Mesenchymal stem cell (in vitro differentiated cells and primary cell): ENCODE measurements around the gene RCBTB2.

Experiments
- DNase-seq: peaks from one replicate; pipeline ENCODE4 v3.0.0-alpha.2; 2013
- H2AFZ ChIP-seq: one replicate; pipeline ENCODE4 v1.6.1; 2013; ENCODE audit warnings: low read depth, mild to moderate bottlenecking, control low read depth, inconsistent platforms, low read length, moderate library complexity
- H2AK5ac ChIP-seq: 2 replicates; pipeline ENCODE4 v1.6.1; 2013; ENCODE audit warnings: low read length, moderate library complexity, mild to moderate bottlenecking, inconsistent platforms; ENCODE audit not compliant: severe bottlenecking
- H2BK120ac ChIP-seq: one replicate; pipeline ENCODE4 v1.6.1; 2013; ENCODE audit warnings: low read depth, mild to moderate bottlenecking, inconsistent platforms, low read length, moderate library complexity
- H2BK12ac ChIP-seq, 2 experiments: one replicate each; pipeline ENCODE4 v1.6.1; 2013; ENCODE audit warnings: inconsistent platforms in 2 of 2, low read length in 2 of 2, mild to moderate bottlenecking in 2 of 2, moderate library complexity in 2 of 2, control low read depth in 1 of 2
- H2BK15ac ChIP-seq: one replicate; pipeline ENCODE4 v1.6.1; 2013; ENCODE audit warnings: mild to moderate bottlenecking, low read depth, inconsistent platforms; ENCODE audit not compliant: poor library complexity, severe bottlenecking
- H2BK5ac ChIP-seq: 2 replicates; pipeline ENCODE4 v1.6.1; 2013; ENCODE audit warnings: low read depth, mild to moderate bottlenecking, low read length, control low read depth, inconsistent platforms; ENCODE audit not compliant: poor library complexity, severe bottlenecking
- H3K14ac ChIP-seq, 2 experiments: one replicate each; pipeline ENCODE4 v1.6.1; 2013; ENCODE audit warnings: inconsistent platforms in 2 of 2, low read length in 2 of 2, control low read depth in 1 of 2, mild to moderate bottlenecking in 1 of 2, moderate library complexity in 1 of 2
- H3K18ac ChIP-seq, 2 experiments: one replicate each; pipeline ENCODE4 v1.6.1; 2013; ENCODE audit warnings: inconsistent platforms in 2 of 2, low read length in 2 of 2, control low read depth in 1 of 2, low read depth in 1 of 2, mild to moderate bottlenecking in 1 of 2
- H3K23ac ChIP-seq, 2 experiments: one replicate each; pipeline ENCODE4 v1.6.1; 2013; ENCODE audit warnings: inconsistent platforms in 2 of 2, low read length in 2 of 2, mild to moderate bottlenecking in 2 of 2, moderate library complexity in 2 of 2, control low read depth in 1 of 2
- H3K27ac ChIP-seq: 2 replicates; pipeline ENCODE4 v1.5.1; 2013; ENCODE audit warnings: mild to moderate bottlenecking, moderate library complexity, low read length, control low read depth, inconsistent platforms; ENCODE audit not compliant: poor library complexity, severe bottlenecking
- H3K27me3 ChIP-seq, 2 experiments: 2 replicates each; pipeline versions ENCODE4 v1.6.1 to v1.7.0; 2013; ENCODE audit warnings: low read length in 2 of 2, mild to moderate bottlenecking in 2 of 2, moderate library complexity in 2 of 2, control low read depth in 1 of 2, inconsistent platforms in 1 of 2; ENCODE audit not compliant: control insufficient read depth in 1 of 2, insufficient read depth in 1 of 2
- H3K36me3 ChIP-seq, 2 experiments: 2 replicates each; pipeline versions ENCODE4 v1.6.1 to v1.7.0; 2013; ENCODE audit warnings: low read length in 2 of 2, control low read depth in 1 of 2, inconsistent platforms in 1 of 2, low read depth in 1 of 2, mild to moderate bottlenecking in 1 of 2; ENCODE audit not compliant: insufficient read depth in 2 of 2, control insufficient read depth in 1 of 2
- H3K4ac ChIP-seq, 2 experiments: one replicate each; pipeline ENCODE4 v1.6.1; 2013; ENCODE audit warnings: inconsistent platforms in 2 of 2, low read length in 2 of 2, mild to moderate bottlenecking in 2 of 2, moderate library complexity in 2 of 2, control low read depth in 1 of 2, low read depth in 1 of 2
- H3K4me1 ChIP-seq: 2 replicates; pipeline ENCODE4 v1.6.1; 2013; ENCODE audit warnings: low read depth, low read length, control low read depth; ENCODE audit not compliant: control insufficient read depth, insufficient read depth
- H3K4me2 ChIP-seq: 2 replicates; pipeline ENCODE4 v1.6.1; 2013; ENCODE audit warnings: low read length, mild to moderate bottlenecking, inconsistent platforms; ENCODE audit not compliant: poor library complexity, severe bottlenecking
- H3K4me3 ChIP-seq, 2 experiments: 2 replicates each; pipeline versions ENCODE4 v1.5.1 to v1.7.0; 2013; ENCODE audit warnings: low read length in 2 of 2, mild to moderate bottlenecking in 2 of 2, control low read depth in 1 of 2, low read depth in 1 of 2; ENCODE audit not compliant: insufficient read depth in 1 of 2
- H3K79me1 ChIP-seq: replicated peaks from 2 replicates; pipeline ENCODE4 v1.6.1; 2013; ENCODE audit warnings: mild to moderate bottlenecking, control low read depth, low read length, inconsistent platforms; ENCODE audit not compliant: poor library complexity, severe bottlenecking
- H3K9ac ChIP-seq: 2 replicates; pipeline ENCODE4 v1.7.0; 2013; ENCODE audit warnings: mild to moderate bottlenecking, low read length, moderate library complexity
- H3K9me3 ChIP-seq: 2 replicates; pipeline ENCODE4 v1.7.0; 2013; ENCODE audit warnings: mild to moderate bottlenecking, low read length; ENCODE audit not compliant: control insufficient read depth
- H4K8ac ChIP-seq: one replicate; pipeline ENCODE4 v1.6.1; 2013; ENCODE audit warnings: inconsistent platforms, mild to moderate bottlenecking, low read length, moderate library complexity
- H4K91ac ChIP-seq: one replicate; pipeline ENCODE4 v1.6.1; 2013; ENCODE audit warnings: mild to moderate bottlenecking, low read length, inconsistent platforms
- WGBS: methylation state at CpG from one replicate; pipeline ENCODE4 v1.1.7; 2013; ENCODE audit warnings: mixed read lengths; 5-methylcytosine and 5-hydroxymethylcytosine counted together

RCBTB2 gene

DNA sequence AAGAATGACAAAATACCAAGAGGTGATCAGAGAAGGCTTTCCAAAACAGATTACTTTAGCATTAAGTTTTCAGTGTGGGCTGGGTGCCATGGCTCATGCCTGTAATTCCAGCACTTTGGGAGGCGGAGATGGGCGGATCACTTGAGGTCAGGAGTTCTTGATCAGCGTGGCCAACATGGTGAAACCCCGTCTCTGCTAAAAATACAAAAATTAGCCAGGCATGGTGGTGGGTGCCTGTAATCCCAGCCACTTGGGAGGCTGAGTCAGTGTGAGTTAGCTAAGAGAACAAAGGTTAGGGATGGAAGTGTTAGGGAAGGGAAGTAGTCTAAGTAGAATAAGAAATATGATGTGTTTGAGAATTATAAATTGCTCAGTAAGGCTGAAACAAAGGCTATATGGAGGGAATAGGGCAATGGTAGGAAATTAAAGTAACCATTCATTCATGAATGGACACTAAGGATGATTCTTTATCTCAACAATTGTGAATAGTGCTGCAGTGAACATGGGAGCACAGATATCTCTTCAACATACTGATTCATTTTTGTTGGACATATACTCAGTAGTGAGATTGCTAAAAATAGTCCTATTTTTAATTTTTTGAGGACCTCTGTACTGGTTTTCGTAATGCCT lies 3.9 kb upstream of the RCBTB2 start:
- H2BK120ac ChIP-seq: no peak overlapping the region
- H3K9me3 ChIP-seq: no peaks in the 10 kb centered on the region
- H2BK15ac ChIP-seq: no peak overlapping the region
- no peak overlapping the region for H4K91ac ChIP-seq
- no peak overlapping the region for H2BK5ac ChIP-seq
- no peak overlapping the region for H3K4me2 ChIP-seq
- no peak overlapping the region for H4K8ac ChIP-seq
- H2AK5ac ChIP-seq: no peak overlapping the region
- H3K27me3 ChIP-seq: no peaks in the 10 kb centered on the region
- no peak overlapping the region for H3K4ac ChIP-seq
- H2BK12ac ChIP-seq: no peak overlapping the region
- no peak overlapping the region for H3K14ac ChIP-seq
- WGBS: 93% methylated on average over 4 of the region's 5 CpGs
- no peak overlapping the region for H3K4me3 ChIP-seq
- no peak overlapping the region for H3K18ac ChIP-seq
- H3K9ac ChIP-seq: no peak overlapping the region
- DNase-seq: no peak
- H3K27ac ChIP-seq: no peak overlapping the region
- no peak overlapping the region for H3K23ac ChIP-seq
- no peak overlapping the region for H2AFZ ChIP-seq
- peaks cover 4% of the 10 kb centered on the region for H3K4me1 ChIP-seq
- no peaks in the 10 kb centered on the region for H3K36me3 ChIP-seq
- H3K79me1 ChIP-seq: peaks cover 5% of the 10 kb centered on the region

DNA sequence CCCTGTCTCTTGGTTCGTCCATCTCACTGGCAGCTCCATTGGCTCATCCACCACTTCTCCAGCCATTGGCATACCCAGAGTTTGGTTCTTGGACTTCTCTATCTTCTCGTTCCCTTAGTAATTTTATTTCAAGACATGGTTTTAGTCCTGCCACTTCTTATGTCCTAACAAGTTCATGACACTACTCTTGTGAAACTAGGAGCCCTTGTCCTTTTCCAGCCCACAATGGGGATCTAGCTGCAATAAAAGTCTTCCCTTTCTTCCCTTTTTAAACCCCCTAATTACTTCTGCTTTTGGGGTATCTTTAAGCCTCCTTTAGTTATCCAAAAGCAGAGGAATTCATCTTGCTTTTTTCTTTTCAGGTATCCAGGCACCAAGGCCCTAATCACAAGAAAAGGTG lies 2.9 kb upstream of the RCBTB2 start:
- H3K27me3 ChIP-seq: no peaks in the 10 kb centered on the region
- H3K27ac ChIP-seq: no peak overlapping the region
- H3K79me1 ChIP-seq: peaks cover 11% of the 10 kb centered on the region
- no peak overlapping the region for H3K18ac ChIP-seq
- WGBS: 94% methylated on average over 2 of the region's 2 CpGs
- no peak overlapping the region for H2BK15ac ChIP-seq
- no peak overlapping the region for H2BK12ac ChIP-seq
- no peak overlapping the region for H4K8ac ChIP-seq
- H3K9me3 ChIP-seq: no peaks in the 10 kb centered on the region
- no peak overlapping the region for H2AFZ ChIP-seq
- H3K4me2 ChIP-seq: no peak overlapping the region
- DNase-seq: no peak
- H3K9ac ChIP-seq: no peak overlapping the region
- no peak overlapping the region for H3K23ac ChIP-seq
- peaks cover 6% of the 10 kb centered on the region for H3K4me1 ChIP-seq
- no peak overlapping the region for H2BK5ac ChIP-seq
- no peak overlapping the region for H2BK120ac ChIP-seq
- no peak overlapping the region for H3K4ac ChIP-seq
- no peak overlapping the region for H3K4me3 ChIP-seq
- H2AK5ac ChIP-seq: no peak overlapping the region
- no peak overlapping the region for H4K91ac ChIP-seq
- no peaks in the 10 kb centered on the region for H3K36me3 ChIP-seq
- H3K14ac ChIP-seq: no peak overlapping the region

DNA sequence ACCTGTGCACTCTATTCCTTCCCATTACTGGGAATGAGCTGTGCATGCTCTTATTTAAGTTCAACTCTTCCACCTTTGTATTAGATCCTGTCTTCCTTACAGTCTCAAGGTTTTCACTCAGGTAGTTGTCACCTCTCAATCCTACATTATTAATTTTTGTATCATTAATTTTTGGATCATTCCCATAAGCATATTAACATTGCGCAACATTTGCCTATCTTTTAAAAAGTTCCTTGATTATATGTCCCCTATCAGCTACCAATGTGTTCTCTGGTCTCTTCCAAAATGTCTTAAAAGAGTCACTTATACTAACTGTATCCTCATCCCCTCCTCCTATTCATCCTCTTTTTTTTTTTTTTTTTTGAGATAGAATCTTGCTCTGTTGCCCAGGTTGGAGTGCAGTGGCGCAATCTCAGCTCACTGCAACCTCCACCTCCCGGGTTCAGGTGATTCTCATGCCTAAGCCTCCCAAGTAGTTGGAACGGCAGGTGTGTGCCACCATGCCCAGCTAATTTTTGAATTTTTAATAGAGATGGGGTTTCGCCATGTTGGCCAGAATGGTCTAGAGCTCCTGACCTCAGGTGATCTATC lies 2.1 kb upstream of the RCBTB2 start:
- Histone ChIP-seq H3K36me3 (no peaks in the 10 kb centered on the region), H3K18ac (no peak overlapping the region), H3K4me1 (peaks cover 6% of the 10 kb centered on the region), H3K9me3 (no peaks in the 10 kb centered on the region), H2BK12ac (no peak overlapping the region), H2BK120ac (no peak overlapping the region), H3K9ac (no peak overlapping the region), H3K23ac (no peak overlapping the region), H3K27me3 (no peaks in the 10 kb centered on the region), H4K8ac (no peak overlapping the region), H2BK5ac (no peak overlapping the region), H3K14ac (no peak overlapping the region), H3K4ac (no peak overlapping the region), H2AK5ac (no peak overlapping the region), H2BK15ac (no peak overlapping the region), H3K4me2 (no peak overlapping the region), H3K79me1 (peaks cover 11% of the 10 kb centered on the region), H3K4me3 (no peak overlapping the region), H2AFZ (no peak overlapping the region), H4K91ac (no peak overlapping the region), H3K27ac (no peak overlapping the region)
- 95% methylated on average over 5 of the region's 5 CpGs for WGBS
- no peak for DNase-seq

DNA sequence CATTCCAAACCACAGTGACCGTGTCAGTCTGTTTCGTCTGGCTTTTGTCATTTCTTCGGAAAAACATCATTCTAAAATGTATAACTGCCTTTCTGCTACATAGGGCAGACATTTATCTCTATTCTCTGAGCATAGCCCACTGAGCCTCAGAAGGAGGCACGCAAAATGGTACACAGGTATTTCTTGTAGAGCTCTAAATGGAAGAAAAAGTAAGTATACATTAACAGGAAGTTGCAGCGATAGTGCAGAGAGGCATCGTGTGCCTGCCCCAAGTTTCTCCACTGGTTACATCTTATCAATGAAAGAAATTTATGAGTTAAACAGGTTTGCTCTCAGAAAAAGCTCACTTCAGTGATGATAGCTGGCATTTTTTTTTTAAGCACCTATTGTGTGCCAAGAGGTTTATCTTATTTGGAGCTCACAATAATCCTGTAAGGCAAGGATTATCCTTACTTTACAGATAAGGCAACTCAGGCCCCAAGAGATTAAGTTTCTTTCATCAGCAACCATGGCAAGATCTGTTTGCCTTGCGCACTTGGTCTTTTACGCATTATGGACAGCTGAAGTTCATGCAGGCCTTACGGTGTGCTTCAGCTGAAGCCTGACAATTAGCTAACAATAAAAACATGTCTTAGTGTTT lies 1.2 kb upstream of the RCBTB2 start:
- 81% methylated on average over 9 of the region's 9 CpGs for WGBS
- H2AFZ ChIP-seq: no peak overlapping the region
- H3K4me3 ChIP-seq: no peak overlapping the region
- H3K4ac ChIP-seq: no peak overlapping the region
- no peak overlapping the region for H3K9ac ChIP-seq
- H2BK120ac ChIP-seq: no peak overlapping the region
- H3K36me3 ChIP-seq: no peaks in the 10 kb centered on the region
- no peak overlapping the region for H2AK5ac ChIP-seq
- peaks cover 6% of the 10 kb centered on the region for H3K4me1 ChIP-seq
- no peak overlapping the region for H2BK12ac ChIP-seq
- no peak overlapping the region for H3K4me2 ChIP-seq
- H3K14ac ChIP-seq: no peak overlapping the region
- no peak overlapping the region for H3K27ac ChIP-seq
- H3K9me3 ChIP-seq: no peaks in the 10 kb centered on the region
- peaks cover 13% of the 10 kb centered on the region for H3K79me1 ChIP-seq
- H2BK5ac ChIP-seq: no peak overlapping the region
- DNase-seq: no peak
- no peaks in the 10 kb centered on the region for H3K27me3 ChIP-seq
- H2BK15ac ChIP-seq: no peak overlapping the region
- no peak overlapping the region for H4K8ac ChIP-seq
- H3K18ac ChIP-seq: no peak overlapping the region
- H4K91ac ChIP-seq: no peak overlapping the region
- H3K23ac ChIP-seq: no peak overlapping the region
